ENCODE results near the gene OR2D3. TPM values are rescaled to one million over a fixed set of nuclear protein-coding genes. Genes with fewer than 3 reads are reported as not detected.
"Not testable (repeated sequence)": the region's sequence is repeated elsewhere in the genome, so short reads cannot be mapped to it uniquely, and the experiment has no call there.

Gene OR2D3
- total RNA-seq, 3 donors from 2014 or later: not detected

GRCh38 chr11:6882751-6883150, 38.1 kb upstream of the OR2D3 start:
- H3K4me1 ChIP-seq: no peaks in the 10 kb centered on the region
- no peak overlapping the region for H3K4me3 ChIP-seq
- no peak for TF ChIP-seq POLR2AphosphoS5 (IDR thresholded peaks at IDR 0.05)
- TF ChIP-seq POLR2A (IDR thresholded peaks at IDR 0.05): no peak
- TF ChIP-seq CTCF (IDR thresholded peaks at IDR 0.05): no peak
- H3K27me3 ChIP-seq: no peaks in the 10 kb centered on the region
- H3K27ac ChIP-seq: no peak overlapping the region
- no peaks in the 10 kb centered on the region for H3K36me3 ChIP-seq
- intact Hi-C loops (cut with DNase I; ENCODE audit: low total_unique reads): no loop called here
- DNase-seq (ENCODE audit: low spot score in 2 of 2): no peak
- H3K9me3 ChIP-seq: no peaks in the 10 kb centered on the region

- H3K27ac ChIP-seq; H3K27me3 ChIP-seq; H3K9me3 ChIP-seq; H3K4me1 ChIP-seq; H3K36me3 ChIP-seq; DNase-seq (ENCODE audit: low spot score in 2 of 2); intact Hi-C loops (cut with DNase I; ENCODE audit: low total_unique reads); H3K4me3 ChIP-seq: not testable (repeated sequence)
Measured at GRCh38 chr11:6887711-6888110, 33.1 kb upstream of the OR2D3 start.

GRCh38 chr11:6888830-6889229, 32.0 kb upstream of the OR2D3 start:
- H3K27ac ChIP-seq: no peak overlapping the region
- no peaks in the 10 kb centered on the region for H3K36me3 ChIP-seq
- no peak overlapping the region for H3K4me3 ChIP-seq
- H3K4me1 ChIP-seq: no peaks in the 10 kb centered on the region
- intact Hi-C loops (cut with DNase I; ENCODE audit: low total_unique reads): no loop called here
- no peak for TF ChIP-seq CTCF (IDR thresholded peaks at IDR 0.05)
- no peak for TF ChIP-seq POLR2A (IDR thresholded peaks at IDR 0.05)
- TF ChIP-seq POLR2AphosphoS5 (IDR thresholded peaks at IDR 0.05): no peak
- no peaks in the 10 kb centered on the region for H3K27me3 ChIP-seq
- no peak for DNase-seq (ENCODE audit: low spot score in 2 of 2)
- H3K9me3 ChIP-seq: peaks cover 0 to 5% of the 10 kb centered on the region in 2 donors

GRCh38 chr11:6889835-6890234, 31.0 kb upstream of the OR2D3 start:
- Histone ChIP-seq H3K27me3 (no peaks in the 10 kb centered on the region), H3K27ac (no peak overlapping the region), H3K9me3 (peaks cover 0 to 5% of the 10 kb centered on the region in 2 donors), H3K36me3 (no peaks in the 10 kb centered on the region), H3K4me1 (no peaks in the 10 kb centered on the region), H3K4me3 (no peak overlapping the region)
- TF ChIP-seq POLR2AphosphoS5 (IDR thresholded peaks at IDR 0.05) (no peak), POLR2A (IDR thresholded peaks at IDR 0.05) (no peak), CTCF (IDR thresholded peaks at IDR 0.05) (no peak)
- DNase-seq (ENCODE audit: low spot score in 2 of 2): no peak
- intact Hi-C loops (cut with DNase I; ENCODE audit: low total_unique reads): no loop called here

- Histone ChIP-seq H3K27ac (no peak within 1 kb of the TSS), H3K4me3 (no peak within 1 kb of the TSS), H3K27me3 (no peaks in the 10 kb centered on the region), H3K4me1 (no peaks in the 10 kb centered on the region), H3K9me3 (peaks cover 0 to 5% of the 10 kb centered on the region in 2 donors), H3K36me3 (no peaks in the 10 kb centered on the region)
- TF ChIP-seq POLR2AphosphoS5 (IDR thresholded peaks at IDR 0.05) (no peak), CTCF (IDR thresholded peaks at IDR 0.05) (no peak), POLR2A (IDR thresholded peaks at IDR 0.05) (no peak)
- no peak for DNase-seq (ENCODE audit: low spot score in 2 of 2)
- intact Hi-C loops (cut with DNase I; ENCODE audit: low total_unique reads): no loop called here
Measured at GRCh38 chr11:6892400-6892799, 28.4 kb upstream of the OR2D3 start, which contains the start of gene OR2D2. OR2D2 (minus strand) TSS chr11:6892500; CDS start chr11:6892500, 0 bp downstream.

- Histone ChIP-seq H3K4me1 (no peaks in the 10 kb centered on the region), H3K4me3 (no peak overlapping the region), H3K36me3 (no peaks in the 10 kb centered on the region), H3K27ac (no peak overlapping the region), H3K27me3 (no peaks in the 10 kb centered on the region), H3K9me3 (peaks cover 0 to under 1% of the 10 kb centered on the region in 2 donors)
- TF ChIP-seq POLR2AphosphoS5 (IDR thresholded peaks at IDR 0.05) (no peak), POLR2A (IDR thresholded peaks at IDR 0.05) (no peak)
- DNase-seq (ENCODE audit: low spot score in 2 of 2): no peak
- intact Hi-C loops (cut with DNase I; ENCODE audit: low total_unique reads): no loop called here
Measured at GRCh38 chr11:6894097-6894496, 26.7 kb upstream of the OR2D3 start.

Measured in breast epithelium (tissue), 4 donors.